Astrocyte (in vitro differentiated cells and primary cell): ENCODE measurements around the gene MYOZ3. TPM values are rescaled to one million over a fixed set of nuclear protein-coding genes. Genes with fewer than 3 reads are reported as not detected.
A peak's percentile ranks its signal among the peaks of the same experiment; 100 is the strongest.

Source experiments
- DNase-seq: peaks from one replicate; pipeline ENCODE4 v3.0.0-alpha.2; 2010; ENCODE audit warnings: low read depth
- FAIRE-seq: peaks from 2 replicates; lab custom pipeline; 2011; peaks lifted over from hg19 to GRCh38; lab: Jason Lieb, UNC
- H2AFZ ChIP-seq: 2 replicates; pipeline ENCODE4 v1.6.0; 2012; ENCODE audit warnings: low read depth, low read length, inconsistent platforms
- H3K27ac ChIP-seq: 2 replicates; pipeline ENCODE4 v1.5.1; 2011; ENCODE audit warnings: low read depth, low read length, inconsistent platforms
- H3K27me3 ChIP-seq: 2 replicates; pipeline ENCODE4 v1.6.0; 2011; ENCODE audit warnings: low read length, inconsistent platforms; ENCODE audit not compliant: insufficient read depth
- H3K36me3 ChIP-seq: 2 replicates; pipeline ENCODE4 v1.5.1; 2011; ENCODE audit warnings: low read length, inconsistent platforms; ENCODE audit not compliant: insufficient read depth
- H3K4me1 ChIP-seq: 2 replicates; pipeline ENCODE4 v1.5.1; 2011; ENCODE audit warnings: low read length, inconsistent platforms; ENCODE audit not compliant: insufficient read depth
- H3K4me2 ChIP-seq: 2 replicates; pipeline ENCODE4 v1.6.0; 2012; ENCODE audit warnings: low read length, inconsistent platforms
- H3K4me3 ChIP-seq: 2 replicates; pipeline ENCODE4 v1.5.1; 2011; ENCODE audit warnings: low read depth, mild to moderate bottlenecking, low read length, inconsistent platforms; ENCODE audit not compliant: insufficient read depth
- H3K79me2 ChIP-seq: 2 replicates; pipeline ENCODE4 v1.6.0; 2012; ENCODE audit warnings: mild to moderate bottlenecking, low read length, inconsistent platforms; ENCODE audit not compliant: insufficient read depth
- H3K9ac ChIP-seq: 2 replicates; pipeline ENCODE4 v1.6.0; 2012; ENCODE audit warnings: mild to moderate bottlenecking, low read length, inconsistent platforms
- H3K9me3 ChIP-seq: 2 replicates; pipeline ENCODE4 v1.5.1; 2012; ENCODE audit warnings: low read depth, mild to moderate bottlenecking, low read length, inconsistent platforms; ENCODE audit not compliant: insufficient read depth
- H4K20me1 ChIP-seq: 2 replicates; pipeline ENCODE4 v1.6.0; 2012; ENCODE audit warnings: low read length, inconsistent platforms; ENCODE audit not compliant: insufficient read depth
- H3K27ac Mint-ChIP-seq: one replicate; pipeline ENCODE4 v1.8.0; 2021; ENCODE audit warnings: mild to moderate bottlenecking, mixed read lengths; ENCODE audit not compliant: unreplicated experiment
- H3K27me3 Mint-ChIP-seq: one replicate; pipeline ENCODE4 v1.8.0; 2021; ENCODE audit warnings: low read depth, mixed read lengths; ENCODE audit not compliant: unreplicated experiment
- H3K36me3 Mint-ChIP-seq: one replicate; pipeline ENCODE4 v1.8.0; 2021; ENCODE audit warnings: low read depth, mixed read lengths; ENCODE audit not compliant: unreplicated experiment
- H3K4me1 Mint-ChIP-seq: one replicate; pipeline ENCODE4 v1.8.0; 2021; ENCODE audit warnings: low read depth, mixed read lengths; ENCODE audit not compliant: unreplicated experiment
- H3K4me3 Mint-ChIP-seq: one replicate; pipeline ENCODE4 v1.8.0; 2021; ENCODE audit warnings: mild to moderate bottlenecking, moderate library complexity, mixed read lengths; ENCODE audit not compliant: unreplicated experiment
- H3K9me3 Mint-ChIP-seq: one replicate; pipeline ENCODE4 v1.8.0; 2021; ENCODE audit warnings: mild to moderate bottlenecking, mixed read lengths; ENCODE audit not compliant: unreplicated experiment
- CTCF ChIP-seq: IDR thresholded peaks from 2 replicates; pipeline ENCODE4 v1.5.1; 2011; ENCODE audit warnings: low read depth, mild to moderate bottlenecking, inconsistent platforms, low read length, moderate library complexity; ENCODE audit not compliant: insufficient read depth
- EZH2 ChIP-seq: IDR thresholded peaks from 2 replicates; pipeline ENCODE4 v1.6.1; 2012; ENCODE audit warnings: mild to moderate bottlenecking, low read length, inconsistent platforms; ENCODE audit not compliant: insufficient read depth
- total RNA-seq: library from RNA; stranded (reverse); gene quantifications from 2 replicates; pipeline ENCODE4 v1.2.1, GENCODE V29; 2021

MYOZ3 gene
- total RNA-seq, 1 donor from 2014 or later, result 5.5 TPM

DNA sequence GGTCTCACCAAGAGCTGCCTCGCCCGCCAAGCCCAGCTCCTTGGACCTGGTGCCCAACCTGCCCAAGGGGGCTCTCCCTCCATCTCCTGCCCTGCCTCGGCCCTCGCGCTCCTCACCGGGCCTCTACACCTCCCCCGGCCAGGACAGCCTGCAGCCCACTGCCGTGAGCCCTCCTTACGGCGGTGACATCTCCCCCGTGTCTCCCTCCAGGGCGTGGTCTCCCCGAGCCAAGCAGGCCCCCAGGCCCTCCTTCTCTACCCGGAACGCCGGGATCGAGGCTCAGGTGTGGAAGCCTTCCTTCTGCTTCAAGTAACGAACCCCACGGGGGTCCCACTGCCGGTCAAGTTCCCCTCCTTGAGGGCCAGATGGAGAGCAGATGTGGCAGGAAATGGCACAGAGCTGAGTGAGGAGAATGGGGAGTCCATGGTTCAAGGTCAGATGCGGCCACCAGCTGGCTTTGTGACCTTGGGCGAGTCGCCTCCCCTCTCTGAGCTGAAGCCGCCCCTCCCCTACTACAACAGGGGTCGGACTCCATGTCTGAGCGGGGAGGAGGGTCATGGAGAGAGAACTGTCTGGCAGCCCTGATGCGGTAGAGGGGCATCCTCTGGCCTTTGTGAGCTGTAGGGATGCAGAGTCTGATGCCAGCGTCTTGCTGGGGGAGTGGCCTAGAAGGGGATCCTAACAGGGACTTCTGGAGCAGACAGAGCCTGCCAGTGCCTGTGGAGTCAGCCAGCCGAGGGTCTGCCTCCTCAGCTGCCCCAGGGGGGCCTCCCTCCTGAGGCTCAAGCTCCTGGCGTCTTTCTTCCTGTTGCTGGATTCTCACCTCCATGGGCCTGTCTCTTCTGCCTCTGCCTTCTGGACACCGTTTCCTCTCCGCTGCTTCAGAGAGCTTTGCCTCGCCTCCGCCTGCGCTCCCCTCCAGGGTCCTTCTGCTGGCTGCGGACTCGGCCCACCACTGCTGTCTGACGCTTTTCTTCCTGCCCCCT, 10.7 kb upstream of the MYOZ3 start:
- Histone ChIP-seq H3K79me2 (peaks cover 60% of the 10 kb centered on the region), H3K4me3 (no peak overlapping the region), H3K9ac (no peak overlapping the region), H3K9me3 (no peaks in the 10 kb centered on the region), H3K4me1 (peaks cover 19% of the 10 kb centered on the region), H3K27me3 (no peaks in the 10 kb centered on the region), H2AFZ (no peak overlapping the region), H3K36me3 (peaks cover 3% of the 10 kb centered on the region), H4K20me1 (peaks cover 92% of the 10 kb centered on the region), H3K27ac (no peak overlapping the region), H3K4me2 (no peak overlapping the region)
- peaks cover 2% of the 10 kb centered on the region for H3K9me3 Mint-ChIP-seq
- H3K4me1 Mint-ChIP-seq, result peaks cover 27% of the 10 kb centered on the region
- DNase-seq (no peak), FAIRE-seq (no peak)
- no peak overlapping the region for H3K4me3 Mint-ChIP-seq
- H3K27ac Mint-ChIP-seq, result peak overlapping the region; percentile 66
- H3K27me3 Mint-ChIP-seq, result peaks cover 22% of the 10 kb centered on the region
- peaks cover 34% of the 10 kb centered on the region for H3K36me3 Mint-ChIP-seq
- no peak for TF ChIP-seq EZH2
- TF ChIP-seq CTCF, result no peak

- Histone ChIP-seq H2AFZ (no peak overlapping the region), H3K79me2 (peaks cover 50% of the 10 kb centered on the region), H3K4me3 (no peak overlapping the region), H3K27me3 (no peaks in the 10 kb centered on the region), H3K4me2 (no peak overlapping the region), H4K20me1 (peaks cover 86% of the 10 kb centered on the region), H3K27ac (no peak overlapping the region), H3K4me1 (peaks cover 25% of the 10 kb centered on the region), H3K36me3 (peaks cover 3% of the 10 kb centered on the region), H3K9ac (peak overlapping the region; percentile 25), H3K9me3 (no peaks in the 10 kb centered on the region)
- Mint-ChIP-seq H3K27me3 (peaks cover 23% of the 10 kb centered on the region), H3K4me3 (peak overlapping the region; percentile 69), H3K36me3 (peaks cover 37% of the 10 kb centered on the region), H3K4me1 (peaks cover 24% of the 10 kb centered on the region), H3K27ac (peak overlapping the region; percentile 66), H3K9me3 (peaks cover 2% of the 10 kb centered on the region)
- DNase-seq (no peak), FAIRE-seq (no peak)
- TF ChIP-seq CTCF, result no peak
- TF ChIP-seq EZH2, result no peak
Measured at GRCh38 chr5:150651382-150651781, 9.7 kb upstream of the MYOZ3 start.
